GM10266 (cell line): ENCODE measurements around the gene WDR1.

ENCODE experiments used
- DNase-seq: peaks from one replicate; pipeline ENCODE4 v3.0.0; 2012; ENCODE audit errors: extremely low spot score
- TF ChIP-seq, protein P1 (sequence below): IDR thresholded peaks from 2 replicates; pipeline ENCODE4 v1.5.1; 2012; ENCODE audit warnings: mild to moderate bottlenecking, low read depth; ENCODE audit not compliant: control insufficient read depth, insufficient read depth; ENCODE audit errors: missing control alignments

WDR1 gene

DNA sequence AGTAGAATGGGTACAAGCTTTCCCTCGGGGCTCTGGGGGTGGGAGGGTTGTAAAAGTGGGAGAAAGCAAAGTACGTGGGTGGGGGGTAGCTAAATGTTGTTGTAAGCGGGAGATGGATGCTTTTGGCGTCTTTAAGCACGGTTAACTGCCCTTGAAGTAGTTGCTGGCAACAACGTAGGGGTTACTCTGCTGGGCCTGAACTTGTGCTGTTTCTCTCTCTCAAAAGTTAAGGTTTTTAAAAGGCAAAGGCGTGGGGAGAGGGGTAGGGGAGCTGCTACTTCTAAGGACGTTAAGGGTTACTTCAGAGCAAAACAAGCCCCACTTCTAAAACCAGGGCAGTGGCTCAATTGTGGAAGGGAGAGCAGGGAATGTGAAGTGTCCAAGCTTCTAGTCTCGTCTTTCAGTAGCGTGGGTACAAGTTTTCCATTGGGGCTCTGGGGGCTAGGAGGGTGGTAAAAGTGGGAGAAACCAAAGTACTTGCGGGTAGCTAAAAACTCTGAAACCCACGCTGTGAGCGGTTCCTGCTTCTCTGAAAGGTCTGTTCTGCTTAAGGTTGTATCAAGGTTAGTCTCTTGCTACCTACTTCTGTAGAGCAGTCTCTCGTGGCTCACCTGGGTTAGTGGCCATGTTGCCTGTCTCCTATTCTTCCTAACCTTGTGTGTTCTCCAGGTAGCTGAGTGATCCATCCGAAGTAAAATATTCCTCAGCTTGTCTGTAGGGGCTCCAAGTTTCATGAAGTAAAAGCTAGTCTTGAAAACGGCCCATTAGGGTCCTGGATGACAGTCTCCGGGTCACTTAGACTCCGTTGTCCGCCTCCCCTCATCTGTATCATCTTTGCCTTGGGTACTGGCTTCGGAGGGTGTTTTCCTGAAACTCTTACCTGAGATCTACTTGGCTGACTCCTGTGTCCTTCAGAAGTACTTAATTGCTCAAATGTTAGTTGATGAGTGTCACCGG, 1.7 kb upstream of the WDR1 start:
- TF ChIP-seq, protein P1, sequence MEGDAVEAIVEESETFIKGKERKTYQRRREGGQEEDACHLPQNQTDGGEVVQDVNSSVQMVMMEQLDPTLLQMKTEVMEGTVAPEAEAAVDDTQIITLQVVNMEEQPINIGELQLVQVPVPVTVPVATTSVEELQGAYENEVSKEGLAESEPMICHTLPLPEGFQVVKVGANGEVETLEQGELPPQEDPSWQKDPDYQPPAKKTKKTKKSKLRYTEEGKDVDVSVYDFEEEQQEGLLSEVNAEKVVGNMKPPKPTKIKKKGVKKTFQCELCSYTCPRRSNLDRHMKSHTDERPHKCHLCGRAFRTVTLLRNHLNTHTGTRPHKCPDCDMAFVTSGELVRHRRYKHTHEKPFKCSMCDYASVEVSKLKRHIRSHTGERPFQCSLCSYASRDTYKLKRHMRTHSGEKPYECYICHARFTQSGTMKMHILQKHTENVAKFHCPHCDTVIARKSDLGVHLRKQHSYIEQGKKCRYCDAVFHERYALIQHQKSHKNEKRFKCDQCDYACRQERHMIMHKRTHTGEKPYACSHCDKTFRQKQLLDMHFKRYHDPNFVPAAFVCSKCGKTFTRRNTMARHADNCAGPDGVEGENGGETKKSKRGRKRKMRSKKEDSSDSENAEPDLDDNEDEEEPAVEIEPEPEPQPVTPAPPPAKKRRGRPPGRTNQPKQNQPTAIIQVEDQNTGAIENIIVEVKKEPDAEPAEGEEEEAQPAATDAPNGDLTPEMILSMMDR: no peak
- no peak for DNase-seq

DNA sequence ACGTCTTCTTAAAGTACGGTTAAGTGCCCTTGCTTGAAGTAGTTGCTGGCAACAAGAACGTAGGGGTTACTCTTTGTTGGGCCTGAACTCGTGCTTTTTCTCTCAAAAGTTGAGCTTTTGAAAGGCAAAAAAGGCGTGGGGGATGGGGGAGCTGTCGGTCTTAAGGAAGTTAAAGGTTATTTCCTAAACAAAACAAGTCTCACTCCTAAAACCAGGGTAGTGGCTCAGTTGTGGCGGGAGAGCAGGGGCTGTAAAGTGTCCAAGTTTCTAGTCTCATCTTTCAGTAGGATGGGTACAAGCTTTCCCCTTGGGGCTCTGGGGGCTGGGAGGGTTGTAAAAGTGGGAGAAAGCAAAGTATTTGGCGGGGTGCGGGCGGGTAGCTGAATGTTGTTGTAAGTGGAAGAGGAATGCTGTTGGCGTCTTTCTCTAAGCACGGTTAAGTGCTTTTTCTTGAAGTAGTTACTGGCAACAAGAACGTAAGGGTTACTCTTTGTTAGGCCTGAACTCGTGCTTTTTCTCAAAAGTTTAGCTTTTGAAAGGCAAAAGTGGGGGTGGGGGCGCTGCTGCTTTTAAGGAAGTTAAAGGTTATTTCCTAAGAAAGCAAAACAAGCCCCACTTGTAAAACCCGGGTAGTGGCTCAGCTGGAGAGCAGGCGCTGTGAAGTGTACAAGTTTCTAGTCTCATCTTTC, 904 bp upstream of the WDR1 start:
- TF ChIP-seq, protein P1: no peak
- DNase-seq: peak; percentile 56

DNA sequence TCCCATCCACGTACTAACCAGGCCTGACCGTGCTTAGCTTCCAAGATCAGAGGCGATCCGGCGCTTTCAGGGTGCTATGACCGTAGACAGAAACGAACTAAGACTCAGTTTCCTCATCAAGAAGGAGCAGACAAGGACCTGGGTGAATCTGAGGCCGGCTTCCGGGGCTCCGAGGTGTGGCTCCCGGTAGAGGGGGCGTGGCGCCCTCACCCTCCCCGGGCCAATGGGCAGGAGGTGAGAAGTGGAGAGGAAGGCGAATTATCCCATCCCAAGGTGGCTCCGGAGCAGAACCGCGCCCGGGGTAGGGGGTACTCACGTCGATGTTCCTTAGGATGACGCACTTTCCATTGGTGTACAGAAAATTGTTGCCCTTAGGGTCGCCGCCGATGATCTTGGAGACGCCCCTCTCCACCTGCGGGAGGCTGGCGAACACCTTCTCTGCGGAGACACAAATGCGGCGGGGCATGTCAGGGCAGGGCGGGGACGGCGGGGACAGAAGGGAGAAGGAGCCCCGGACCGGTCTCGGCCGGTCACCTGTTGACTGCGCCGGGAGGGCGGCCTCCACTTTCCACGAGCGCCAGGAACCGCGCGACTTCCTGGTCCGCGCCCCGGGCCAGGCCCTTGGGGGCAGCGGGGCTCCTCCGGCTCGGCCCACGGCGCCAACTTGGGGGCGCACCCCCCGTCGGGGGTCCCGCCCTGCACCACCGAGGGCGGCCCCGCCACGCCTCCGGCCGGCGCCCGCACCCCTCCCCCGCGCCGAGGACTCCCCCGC, 616 bp downstream of the WDR1 start:
- TF ChIP-seq, protein P1: no peak
- DNase-seq: peak; percentile 79

DNA sequence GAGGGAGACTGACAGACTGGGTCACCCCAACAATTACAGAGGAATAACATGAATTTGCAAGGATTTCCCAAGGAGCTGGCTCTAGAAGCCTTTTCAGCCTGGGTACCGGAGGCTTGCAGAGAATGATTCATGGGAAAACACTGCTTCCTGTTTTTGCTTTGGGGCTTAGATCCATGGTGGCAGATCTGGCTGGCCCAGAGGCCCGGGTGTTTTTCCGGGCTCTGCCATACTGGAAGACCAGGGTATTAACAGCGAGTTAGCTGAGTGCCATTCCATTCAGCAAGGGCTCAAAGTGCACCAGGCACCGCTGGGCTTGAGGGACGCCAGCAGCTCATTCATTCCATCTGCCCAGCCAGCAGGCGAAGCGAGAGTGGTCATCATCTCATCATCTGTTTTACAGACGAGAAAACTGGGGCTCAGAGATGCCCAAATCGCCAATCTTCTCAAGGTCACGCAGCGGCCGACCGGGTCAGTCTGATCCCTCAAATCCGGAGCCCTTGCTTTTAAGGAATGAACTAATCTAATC, 1.3 kb downstream of the WDR1 start:
- DNase-seq: no peak
- TF ChIP-seq, protein P1: no peak

DNA sequence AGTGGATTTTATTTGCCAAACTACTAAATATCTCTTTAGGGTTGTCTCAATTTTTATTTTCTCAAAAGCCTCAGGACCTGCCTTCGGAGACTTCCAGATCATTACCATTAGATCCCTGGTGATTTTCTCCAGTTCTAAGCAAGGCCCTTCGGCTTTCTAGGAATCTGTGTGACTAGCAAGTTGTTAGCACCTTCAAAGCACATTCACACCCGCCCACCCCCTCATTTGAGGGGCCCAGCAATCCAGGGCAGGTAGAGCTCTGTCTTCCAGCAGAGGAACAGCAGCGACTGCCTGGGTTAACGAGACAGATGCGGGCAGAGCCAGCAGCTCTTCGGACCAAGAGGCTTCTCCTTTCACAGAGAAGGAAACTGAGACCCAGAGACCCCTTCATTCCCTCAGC, 2.0 kb downstream of the WDR1 start:
- DNase-seq: no peak

DNA sequence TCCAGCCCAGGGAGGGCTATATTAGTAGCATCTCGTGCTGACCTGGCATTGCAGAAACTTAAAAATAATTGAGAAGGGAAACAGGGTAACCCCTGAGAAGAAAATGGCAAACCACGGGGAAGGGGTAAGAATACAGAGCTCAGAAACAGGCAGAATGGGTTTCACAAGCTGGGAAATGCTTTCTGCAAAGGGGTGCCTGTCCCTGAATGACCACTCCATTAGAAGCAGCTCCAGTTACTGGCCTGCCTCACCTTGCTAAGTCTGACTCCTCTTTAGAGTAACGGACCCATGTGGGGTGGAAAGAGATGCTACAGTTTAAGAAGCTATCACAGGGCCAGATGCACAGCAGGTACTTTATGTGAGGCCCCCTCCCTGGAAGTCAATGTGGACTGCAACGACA, 2.5 kb downstream of the WDR1 start:
- no peak for DNase-seq
- TF ChIP-seq, protein P1: no peak

More for the DNA sequence above, 2.0 kb downstream of the WDR1 start:
- TF ChIP-seq, protein P1: no peak
